IPS DF 6.9 (cell line): Measurements from ENCODE around the gene PRRG4.
A peak's percentile ranks its signal among the peaks of the same experiment; 100 is the strongest.
"Not testable (repeated sequence)": the region's sequence is repeated elsewhere in the genome, so short reads cannot be mapped to it uniquely, and the experiment has no call there.

Source experiments
- DNase-seq: peaks from one replicate; pipeline ENCODE4 v3.0.0-alpha.2; 2013; ENCODE audit warnings: low read depth, low spot score
- H3K27ac ChIP-seq: one replicate; pipeline ENCODE4 v1.5.1; 2013; ENCODE audit warnings: low read length, control low read depth
- H3K27me3 ChIP-seq: 2 replicates; pipeline ENCODE4 v1.6.1; 2013; ENCODE audit warnings: mild to moderate bottlenecking, low read length; ENCODE audit not compliant: control insufficient read depth, insufficient read depth
- H3K36me3 ChIP-seq: 2 replicates; pipeline ENCODE4 v1.6.1; 2013; ENCODE audit warnings: low read length; ENCODE audit not compliant: control insufficient read depth, insufficient read depth
- H3K4me1 ChIP-seq: 2 replicates; pipeline ENCODE4 v1.6.1; 2013; ENCODE audit warnings: low read length; ENCODE audit not compliant: control insufficient read depth, insufficient read depth
- H3K4me3 ChIP-seq: 2 replicates; pipeline ENCODE4 v1.5.1; 2013; ENCODE audit warnings: mild to moderate bottlenecking, low read length
- H3K9me3 ChIP-seq: 2 replicates; pipeline ENCODE4 v1.6.1; 2013; ENCODE audit warnings: low read length, inconsistent platforms; ENCODE audit not compliant: control insufficient read depth, insufficient read depth
- WGBS: extraction: QIAGEN DNeasy Blood & Tissue Kit; methylation state at CpG from one replicate; pipeline ENCODE4 v1.1.7; 2013; ENCODE audit warnings: mixed read lengths, missing lambda C conversion rate; ENCODE audit not compliant: insufficient read length, insufficient coverage; 5-methylcytosine and 5-hydroxymethylcytosine counted together

Gene PRRG4

GRCh38 chr11:32829680-32830412 is at the start of gene PRRG4:
Gene PRRG4 (plus strand): TSS chr11:32829927. CDS start chr11:32830530, 603 bp downstream.
- DNase-seq, result no peak
- Histone ChIP-seq H3K27ac (no peak within 1 kb of the TSS), H3K27me3 (no peaks in the 10 kb centered on the region), H3K4me1 (no peaks in the 10 kb centered on the region), H3K9me3 (no peaks in the 10 kb centered on the region), H3K4me3 (peak within 1 kb of the TSS; percentile 48; the same call in 1 of the 2 replicates), H3K36me3 (no peaks in the 10 kb centered on the region)
- no CpG with 5 or more reads among the region's 85 CpGs for WGBS

- not testable (repeated sequence) for DNase-seq, H3K9me3 ChIP-seq, H3K4me1 ChIP-seq, H3K4me3 ChIP-seq, H3K36me3 ChIP-seq, H3K27me3 ChIP-seq, H3K27ac ChIP-seq
- no CpG with 5 or more reads among the region's 2 CpGs for WGBS
These were observed 48.9 kb upstream of the PRRG4 start for GRCh38 chr11:32780839-32781238.

- no peaks in the 10 kb centered on the region for H3K36me3 ChIP-seq
- no peaks in the 10 kb centered on the region for H3K27me3 ChIP-seq
- H3K4me3 ChIP-seq, result no peak overlapping the region
- H3K9me3 ChIP-seq, result no peaks in the 10 kb centered on the region
- no CpG with 5 or more reads among the region's 5 CpGs for WGBS
- no peak overlapping the region for H3K27ac ChIP-seq
- no peaks in the 10 kb centered on the region for H3K4me1 ChIP-seq
- no peak for DNase-seq
These were observed 48.0 kb upstream of the PRRG4 start for GRCh38 chr11:32781721-32782120.

GRCh38 chr11:32785262-32785661 is 44.5 kb upstream of the PRRG4 start:
- Histone ChIP-seq H3K4me3 (no peak overlapping the region), H3K27me3 (no peaks in the 10 kb centered on the region), H3K27ac (no peak overlapping the region), H3K36me3 (no peaks in the 10 kb centered on the region), H3K9me3 (no peaks in the 10 kb centered on the region), H3K4me1 (no peaks in the 10 kb centered on the region)
- WGBS, result no CpG with 5 or more reads among the region's 3 CpGs
- no peak for DNase-seq

GRCh38 chr11:32786811-32787210 is 42.9 kb upstream of the PRRG4 start:
- H3K36me3 ChIP-seq, result no peaks in the 10 kb centered on the region
- no peaks in the 10 kb centered on the region for H3K27me3 ChIP-seq
- H3K4me1 ChIP-seq, result no peaks in the 10 kb centered on the region
- H3K9me3 ChIP-seq, result no peaks in the 10 kb centered on the region
- no peak for DNase-seq
- no peak overlapping the region for H3K27ac ChIP-seq
- H3K4me3 ChIP-seq, result no peak overlapping the region

- Histone ChIP-seq H3K4me1 (no peaks in the 10 kb centered on the region), H3K36me3 (no peaks in the 10 kb centered on the region), H3K4me3 (no peak overlapping the region), H3K27me3 (no peaks in the 10 kb centered on the region), H3K9me3 (no peaks in the 10 kb centered on the region), H3K27ac (no peak overlapping the region)
- WGBS, result no CpG with 5 or more reads among the region's 1 CpG
- DNase-seq, result no peak
These were observed 38.8 kb upstream of the PRRG4 start for GRCh38 chr11:32790916-32791315.

GRCh38 chr11:32792111-32792947 is 37.4 kb upstream of the PRRG4 start:
- DNase-seq, result no peak
- Histone ChIP-seq H3K27me3 (no peaks in the 10 kb centered on the region), H3K9me3 (no peaks in the 10 kb centered on the region), H3K4me1 (no peaks in the 10 kb centered on the region), H3K36me3 (no peaks in the 10 kb centered on the region), H3K4me3 (no peak overlapping the region), H3K27ac (no peak overlapping the region)
- WGBS, result no CpG with 5 or more reads among the region's 6 CpGs

GRCh38 chr11:32792948-32793475 is 36.7 kb upstream of the PRRG4 start:
- Histone ChIP-seq H3K4me1 (no peaks in the 10 kb centered on the region), H3K4me3 (no peak overlapping the region), H3K9me3 (no peaks in the 10 kb centered on the region), H3K27me3 (no peaks in the 10 kb centered on the region), H3K27ac (no peak overlapping the region), H3K36me3 (no peaks in the 10 kb centered on the region)
- peak; percentile 9 for DNase-seq
- WGBS, result no CpG with 5 or more reads among the region's 13 CpGs

GRCh38 chr11:32794439-32794838 is 35.3 kb upstream of the PRRG4 start, which contains the start of gene CCDC73:
Gene CCDC73 (minus strand): TSS chr11:32794662. CDS start chr11:32760243, 34,419 bp downstream.
- Histone ChIP-seq H3K4me3 (no peak within 1 kb of the TSS), H3K36me3 (no peaks in the 10 kb centered on the region), H3K4me1 (no peaks in the 10 kb centered on the region), H3K27me3 (no peaks in the 10 kb centered on the region), H3K9me3 (no peaks in the 10 kb centered on the region), H3K27ac (no peak within 1 kb of the TSS)
- no peak for DNase-seq
- no CpG with 5 or more reads among the region's 12 CpGs for WGBS

- H3K27ac ChIP-seq, result no peak overlapping the region
- no peaks in the 10 kb centered on the region for H3K9me3 ChIP-seq
- no peak overlapping the region for H3K4me3 ChIP-seq
- no peak for DNase-seq
- H3K4me1 ChIP-seq, result no peaks in the 10 kb centered on the region
- no peaks in the 10 kb centered on the region for H3K27me3 ChIP-seq
- WGBS, result no CpG with 5 or more reads among the region's 3 CpGs
- H3K36me3 ChIP-seq, result no peaks in the 10 kb centered on the region
These were observed 33.3 kb upstream of the PRRG4 start for GRCh38 chr11:32796425-32796824.
